HL-60 (cell line): Measurements from ENCODE around the gene LRRC4B.

Experiments used
- DNase-seq, 2 experiments: peaks; one replicate each; pipeline ENCODE4 v3.0.0-alpha.2; 2010 to 2020; ENCODE audit warnings: low read depth in 1 of 2, low spot score in 1 of 2
- H3K27ac ChIP-seq: fragments of 250-450 bp; sonication (Bioruptor Pico); replicated peaks from 2 replicates; pipeline ENCODE4 v1.5.1; 2020; ENCODE audit warnings: mild to moderate bottlenecking, moderate library complexity
- H3K27me3 ChIP-seq: fragments of 250-450 bp; sonication (Bioruptor Pico); 2 replicates; pipeline ENCODE4 v1.5.1; 2021; ENCODE audit warnings: mild to moderate bottlenecking, moderate library complexity; ENCODE audit not compliant: insufficient read depth, poor library complexity, severe bottlenecking
- H3K4me3 ChIP-seq: replicated peaks from 2 replicates; pipeline ENCODE4 v1.5.1; 2011; ENCODE audit warnings: mild to moderate bottlenecking, control low read depth, low read length; ENCODE audit not compliant: insufficient read depth
- CTCF ChIP-seq: IDR thresholded peaks from one replicate; pipeline ENCODE4 v1.5.1; 2011; ENCODE audit warnings: low read length, control low read depth, inconsistent platforms; ENCODE audit not compliant: insufficient read depth
- GABPA ChIP-seq: IDR thresholded peaks from 2 replicates; pipeline ENCODE4 v1.6.1; 2012; ENCODE audit warnings: low read depth
- POLR2AphosphoS5 ChIP-seq: IDR thresholded peaks from 2 replicates; pipeline ENCODE4 v1.6.1; 2012; ENCODE audit warnings: low read depth
- SPI1 ChIP-seq: IDR thresholded peaks from 2 replicates; pipeline ENCODE4 v1.6.1; 2012; ENCODE audit warnings: low read depth, mild to moderate bottlenecking, borderline replicate concordance
- TF ChIP-seq, protein P1 (sequence below): IDR thresholded peaks from 2 replicates; pipeline ENCODE4 v1.6.1; 2012; ENCODE audit warnings: low read depth; ENCODE audit not compliant: insufficient replicate concordance

LRRC4B gene

GRCh38 chr19:50550594-50550966 lies 17.7 kb downstream of the LRRC4B start:
- TF ChIP-seq GABPA (no peak), SPI1 (no peak), CTCF (no peak), POLR2AphosphoS5 (no peak)
- TF ChIP-seq, protein P1, sequence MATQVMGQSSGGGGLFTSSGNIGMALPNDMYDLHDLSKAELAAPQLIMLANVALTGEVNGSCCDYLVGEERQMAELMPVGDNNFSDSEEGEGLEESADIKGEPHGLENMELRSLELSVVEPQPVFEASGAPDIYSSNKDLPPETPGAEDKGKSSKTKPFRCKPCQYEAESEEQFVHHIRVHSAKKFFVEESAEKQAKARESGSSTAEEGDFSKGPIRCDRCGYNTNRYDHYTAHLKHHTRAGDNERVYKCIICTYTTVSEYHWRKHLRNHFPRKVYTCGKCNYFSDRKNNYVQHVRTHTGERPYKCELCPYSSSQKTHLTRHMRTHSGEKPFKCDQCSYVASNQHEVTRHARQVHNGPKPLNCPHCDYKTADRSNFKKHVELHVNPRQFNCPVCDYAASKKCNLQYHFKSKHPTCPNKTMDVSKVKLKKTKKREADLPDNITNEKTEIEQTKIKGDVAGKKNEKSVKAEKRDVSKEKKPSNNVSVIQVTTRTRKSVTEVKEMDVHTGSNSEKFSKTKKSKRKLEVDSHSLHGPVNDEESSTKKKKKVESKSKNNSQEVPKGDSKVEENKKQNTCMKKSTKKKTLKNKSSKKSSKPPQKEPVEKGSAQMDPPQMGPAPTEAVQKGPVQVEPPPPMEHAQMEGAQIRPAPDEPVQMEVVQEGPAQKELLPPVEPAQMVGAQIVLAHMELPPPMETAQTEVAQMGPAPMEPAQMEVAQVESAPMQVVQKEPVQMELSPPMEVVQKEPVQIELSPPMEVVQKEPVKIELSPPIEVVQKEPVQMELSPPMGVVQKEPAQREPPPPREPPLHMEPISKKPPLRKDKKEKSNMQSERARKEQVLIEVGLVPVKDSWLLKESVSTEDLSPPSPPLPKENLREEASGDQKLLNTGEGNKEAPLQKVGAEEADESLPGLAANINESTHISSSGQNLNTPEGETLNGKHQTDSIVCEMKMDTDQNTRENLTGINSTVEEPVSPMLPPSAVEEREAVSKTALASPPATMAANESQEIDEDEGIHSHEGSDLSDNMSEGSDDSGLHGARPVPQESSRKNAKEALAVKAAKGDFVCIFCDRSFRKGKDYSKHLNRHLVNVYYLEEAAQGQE = no peak
- no peak overlapping the region for H3K27ac ChIP-seq
- H3K27me3 ChIP-seq = peaks cover 13% of the 10 kb centered on the region
- H3K4me3 ChIP-seq = no peak overlapping the region
- no peak for DNase-seq

- DNase-seq = no peak
- H3K4me3 ChIP-seq = no peak overlapping the region
- TF ChIP-seq CTCF (no peak), POLR2AphosphoS5 (no peak), SPI1 (no peak), GABPA (no peak)
- TF ChIP-seq, protein P1 = no peak
- peaks cover 13% of the 10 kb centered on the region for H3K27me3 ChIP-seq
- H3K27ac ChIP-seq = no peak overlapping the region
Measured at GRCh38 chr19:50549927-50550593, 18.2 kb downstream of the LRRC4B start.

DNA sequence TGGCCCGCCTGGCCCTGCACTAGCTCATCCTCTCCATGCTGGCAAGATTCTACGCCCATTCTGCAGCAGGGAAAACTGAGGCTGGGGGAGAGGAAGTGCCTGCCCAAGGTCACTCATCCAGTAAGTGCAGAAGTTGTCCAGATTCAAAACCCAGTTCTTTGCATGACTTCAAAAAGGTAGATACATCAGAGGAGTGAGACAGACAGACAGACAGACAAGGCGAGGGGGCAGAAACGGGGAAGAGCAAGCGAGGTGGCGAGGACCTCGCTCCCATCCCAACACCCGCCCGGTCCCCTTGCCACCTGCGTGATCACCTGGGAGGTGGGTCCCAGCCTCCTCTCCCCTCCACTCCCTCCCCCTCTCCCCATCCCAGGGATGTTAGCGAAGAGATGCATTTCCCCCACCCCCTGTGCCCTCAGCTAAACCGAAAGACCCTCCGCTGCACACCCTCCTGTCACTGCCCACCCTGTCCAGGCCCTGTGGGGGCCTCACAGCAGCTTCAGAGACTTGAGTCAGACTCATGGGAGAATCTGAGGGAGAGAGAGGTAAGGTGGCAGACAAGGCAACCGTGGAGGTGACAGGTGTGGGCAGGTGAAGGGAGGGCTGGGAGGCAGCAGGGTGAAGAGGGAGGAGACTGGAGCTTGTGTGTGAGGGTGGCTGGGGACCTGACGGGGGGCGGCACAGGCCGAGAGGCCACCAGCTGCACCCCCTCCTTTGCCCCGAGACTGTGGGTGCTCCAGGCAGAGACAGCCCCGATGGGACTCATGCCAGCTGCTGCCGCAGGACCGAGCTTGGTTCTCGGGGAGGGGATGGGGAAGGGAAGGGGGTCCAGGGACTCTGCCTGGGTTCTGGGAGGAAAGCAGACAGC lies 18.9 kb downstream of the LRRC4B start:
- TF ChIP-seq SPI1 = no peak
- TF ChIP-seq GABPA = no peak
- no peak for TF ChIP-seq CTCF
- DNase-seq = no peak
- Histone ChIP-seq H3K27me3 (peaks cover 13% of the 10 kb centered on the region), H3K4me3 (no peak overlapping the region), H3K27ac (no peak overlapping the region)
